Panc1 (cell line): Measurements from ENCODE around the gene GOLPH3.

Experiments
- CTCF ChIP-seq: fragments of 450-650 bp; IDR thresholded peaks from 2 replicates; pipeline ENCODE4 v1.5.1; 2017; ENCODE audit warnings: mild to moderate bottlenecking
- POLR2AphosphoS5 ChIP-seq: IDR thresholded peaks from 2 replicates; pipeline ENCODE4 v1.6.1; 2012; ENCODE audit warnings: mild to moderate bottlenecking, low read depth, low read length, moderate library complexity
- REST ChIP-seq, 2 experiments: IDR thresholded peaks; 2 replicates each; pipeline ENCODE4 v1.6.1; 2011 to 2012; ENCODE audit warnings: low read depth in 2 of 2, control low read depth in 1 of 2, low read length in 1 of 2, mild to moderate bottlenecking in 1 of 2, moderate library complexity in 1 of 2; ENCODE audit not compliant: insufficient read depth in 1 of 2
- SIN3A ChIP-seq: IDR thresholded peaks from 2 replicates; pipeline ENCODE4 v1.6.1; 2012; ENCODE audit warnings: low read depth, mild to moderate bottlenecking, low read length, moderate library complexity, borderline replicate concordance; ENCODE audit not compliant: insufficient read depth
- TCF7L2 ChIP-seq: IDR thresholded peaks from 2 replicates; pipeline ENCODE4 v1.6.1; 2011; ENCODE audit warnings: mild to moderate bottlenecking, low read depth, low read length, inconsistent platforms

DNA sequence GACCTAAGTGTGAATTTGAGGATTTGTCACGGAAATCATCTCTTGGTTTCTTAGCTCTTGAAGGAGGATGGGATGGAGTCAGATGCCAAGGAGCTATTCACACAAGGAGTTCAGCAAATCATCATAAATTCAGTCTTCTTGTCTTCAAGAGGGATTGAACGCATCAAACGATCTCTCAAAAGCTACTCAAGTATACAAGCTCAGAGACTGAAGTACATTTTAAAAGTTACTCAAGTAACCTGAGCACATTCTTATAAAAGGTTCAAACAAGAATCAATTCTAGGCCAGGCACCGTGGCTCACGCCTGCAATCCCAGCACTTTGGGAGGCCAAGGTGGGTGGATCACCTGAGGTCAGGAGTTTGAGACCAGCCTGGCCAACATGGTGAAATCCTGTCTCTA lies 21.1 kb upstream of the GOLPH3 start:
- TF ChIP-seq CTCF (no peak), REST (IDR thresholded peaks at IDR 0.05; ENCODE audit: insufficient read depth in 1 of 2, low read depth in 2 of 2, low read length in 1 of 2) (no peak), POLR2AphosphoS5 (no peak), SIN3A (no peak), TCF7L2 (no peak)
